ENCODE data around the gene KCNH1. TPM values are rescaled to one million over a fixed set of nuclear protein-coding genes. Genes with fewer than 3 reads are reported as not detected.
"Not testable (repeated sequence)": the region's sequence is repeated elsewhere in the genome, so short reads cannot be mapped to it uniquely, and the experiment has no call there.

The KCNH1 gene
- total RNA-seq, 1 experiment from 2014 or later = not detected

DNA sequence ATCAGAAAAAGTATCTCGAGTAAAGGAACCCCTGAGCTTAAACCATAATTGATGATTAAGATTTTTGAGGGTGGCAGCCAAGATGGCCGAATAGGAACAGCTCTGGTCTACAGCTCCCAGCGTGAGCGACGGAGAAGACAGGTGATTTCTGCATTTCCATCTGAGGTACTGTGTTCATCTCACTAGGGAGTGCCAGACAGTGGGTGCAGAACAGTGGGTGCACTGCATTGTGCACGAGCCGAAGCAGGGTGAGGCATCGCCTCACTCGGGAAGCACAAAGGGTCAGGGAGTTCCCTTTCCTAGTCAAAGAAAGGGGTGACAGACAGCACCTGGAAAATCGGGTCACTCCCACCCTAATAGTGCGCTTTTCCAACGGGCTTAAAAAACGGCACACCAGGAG, 138.0 kb downstream of the KCNH1 start:
- RAD21 ChIA-PET (ENCODE audit: low non-redundant PET in 1 of 2, low total read pairs in 2 of 2, uncharacterized antibody in 2 of 2, unreplicated experiment in 2 of 2); H3K4me1 ChIP-seq (ENCODE audit: control insufficient read depth in 1 of 2, insufficient read depth in 2 of 2, low read length in 2 of 2); H3K27ac ChIP-seq (ENCODE audit: low read depth, low read length); H3K4me2 ChIP-seq (ENCODE audit: low read length); H3K4me3 ChIP-seq (replicated peaks in 1 of 2; ENCODE audit: low read depth in 1 of 2, low read length in 2 of 2); H3K9me2 ChIP-seq (ENCODE audit: insufficient read depth); BruUV-seq (replicated peaks); H3K9me3 ChIP-seq (ENCODE audit: control insufficient read depth in 1 of 2, insufficient read depth in 1 of 2, low read depth in 1 of 2, low read length in 2 of 2); POLR2A ChIA-PET; DNase-seq (ENCODE audit: low read depth, low spot score); CTCF ChIA-PET; H4K20me1 ChIP-seq (ENCODE audit: insufficient read depth); intact Hi-C loops (cut with micrococcal nuclease); H3K79me2 ChIP-seq (ENCODE audit: insufficient read depth, low read length); H3K9ac ChIP-seq (ENCODE audit: low read length); H3K27me3 ChIP-seq (ENCODE audit: insufficient read depth, low read length); H3K36me3 ChIP-seq (ENCODE audit: control insufficient read depth in 1 of 2, insufficient read depth in 2 of 2, low read length in 2 of 2); ATAC-seq; H2AFZ ChIP-seq (ENCODE audit: low read depth, low read length, poor library complexity, severe bottlenecking): not testable (repeated sequence)

- no peak overlapping the region for H3K27ac ChIP-seq (ENCODE audit: low read depth, low read length)
- no peaks in the 10 kb centered on the region for H3K4me1 ChIP-seq (ENCODE audit: control insufficient read depth in 1 of 2, insufficient read depth in 2 of 2, low read length in 2 of 2)
- ChIA-PET POLR2A (no interaction called here), RAD21 (ENCODE audit: low non-redundant PET in 1 of 2, low total read pairs in 2 of 2, uncharacterized antibody in 2 of 2, unreplicated experiment in 2 of 2) (no interaction called here), CTCF (no interaction called here)
- H3K79me2 ChIP-seq (ENCODE audit: insufficient read depth, low read length) = no peaks in the 10 kb centered on the region
- intact Hi-C loops (cut with micrococcal nuclease) = no loop called here
- no peak overlapping the region for H3K9ac ChIP-seq (ENCODE audit: low read length)
- H3K4me3 ChIP-seq (replicated peaks in 1 of 2; ENCODE audit: low read depth in 1 of 2, low read length in 2 of 2) = no peak overlapping the region
- no peaks in the 10 kb centered on the region for H3K36me3 ChIP-seq (ENCODE audit: control insufficient read depth in 1 of 2, insufficient read depth in 2 of 2, low read length in 2 of 2)
- ATAC-seq (no peak), DNase-seq (ENCODE audit: low read depth, low spot score) (no peak)
- no peak overlapping the region for H3K4me2 ChIP-seq (ENCODE audit: low read length)
- H4K20me1 ChIP-seq (ENCODE audit: insufficient read depth) = no peaks in the 10 kb centered on the region
- peaks cover 20% of the 10 kb centered on the region; the same call in 1 of the 2 replicates for H3K27me3 ChIP-seq (ENCODE audit: insufficient read depth, low read length)
- no peaks in the 10 kb centered on the region for H3K9me3 ChIP-seq (ENCODE audit: control insufficient read depth in 1 of 2, insufficient read depth in 1 of 2, low read depth in 1 of 2, low read length in 2 of 2)
- no TSS peak for BruUV-seq (replicated peaks)
- H3K9me2 ChIP-seq (ENCODE audit: insufficient read depth) = no peaks in the 10 kb centered on the region
- H2AFZ ChIP-seq (ENCODE audit: low read depth, low read length, poor library complexity, severe bottlenecking) = no peak overlapping the region
- TF ChIP-seq RAD21 (IDR thresholded peaks at IDR 0.05; ENCODE audit: low read depth) (no peak), POLR2A (IDR thresholded peaks at IDR 0.05; ENCODE audit: borderline replicate concordance, extremely low read depth, insufficient read depth, insufficient read length) (no peak), EZH2 (IDR thresholded peaks at IDR 0.05) (no peak), ZNF274 (IDR thresholded peaks at IDR 0.05; ENCODE audit: low read depth, low read length) (no peak), CEBPB (IDR thresholded peaks at IDR 0.05; ENCODE audit: low read depth) (no peak), MAX (IDR thresholded peaks at IDR 0.05) (no peak), TCF7L2 (IDR thresholded peaks at IDR 0.05; ENCODE audit: borderline replicate concordance, extremely low read depth, insufficient read depth, insufficient read length) (no peak), EGR1 (IDR thresholded peaks at IDR 0.05; ENCODE audit: low read depth) (no peak), CBX3 (IDR thresholded peaks at IDR 0.05; ENCODE audit: low read depth) (no peak), JUND (IDR thresholded peaks at IDR 0.05) (no peak), SIN3A (IDR thresholded peaks at IDR 0.05; ENCODE audit: low read depth) (no peak), POLR2AphosphoS5 (IDR thresholded peaks at IDR 0.05; ENCODE audit: low read depth, low read length) (no peak), ZBTB33 (IDR thresholded peaks at IDR 0.05; ENCODE audit: extremely low read depth, insufficient replicate concordance, low read length) (no peak), SP1 (IDR thresholded peaks at IDR 0.05; ENCODE audit: low read depth) (no peak)
- TF ChIP-seq, protein P1, sequence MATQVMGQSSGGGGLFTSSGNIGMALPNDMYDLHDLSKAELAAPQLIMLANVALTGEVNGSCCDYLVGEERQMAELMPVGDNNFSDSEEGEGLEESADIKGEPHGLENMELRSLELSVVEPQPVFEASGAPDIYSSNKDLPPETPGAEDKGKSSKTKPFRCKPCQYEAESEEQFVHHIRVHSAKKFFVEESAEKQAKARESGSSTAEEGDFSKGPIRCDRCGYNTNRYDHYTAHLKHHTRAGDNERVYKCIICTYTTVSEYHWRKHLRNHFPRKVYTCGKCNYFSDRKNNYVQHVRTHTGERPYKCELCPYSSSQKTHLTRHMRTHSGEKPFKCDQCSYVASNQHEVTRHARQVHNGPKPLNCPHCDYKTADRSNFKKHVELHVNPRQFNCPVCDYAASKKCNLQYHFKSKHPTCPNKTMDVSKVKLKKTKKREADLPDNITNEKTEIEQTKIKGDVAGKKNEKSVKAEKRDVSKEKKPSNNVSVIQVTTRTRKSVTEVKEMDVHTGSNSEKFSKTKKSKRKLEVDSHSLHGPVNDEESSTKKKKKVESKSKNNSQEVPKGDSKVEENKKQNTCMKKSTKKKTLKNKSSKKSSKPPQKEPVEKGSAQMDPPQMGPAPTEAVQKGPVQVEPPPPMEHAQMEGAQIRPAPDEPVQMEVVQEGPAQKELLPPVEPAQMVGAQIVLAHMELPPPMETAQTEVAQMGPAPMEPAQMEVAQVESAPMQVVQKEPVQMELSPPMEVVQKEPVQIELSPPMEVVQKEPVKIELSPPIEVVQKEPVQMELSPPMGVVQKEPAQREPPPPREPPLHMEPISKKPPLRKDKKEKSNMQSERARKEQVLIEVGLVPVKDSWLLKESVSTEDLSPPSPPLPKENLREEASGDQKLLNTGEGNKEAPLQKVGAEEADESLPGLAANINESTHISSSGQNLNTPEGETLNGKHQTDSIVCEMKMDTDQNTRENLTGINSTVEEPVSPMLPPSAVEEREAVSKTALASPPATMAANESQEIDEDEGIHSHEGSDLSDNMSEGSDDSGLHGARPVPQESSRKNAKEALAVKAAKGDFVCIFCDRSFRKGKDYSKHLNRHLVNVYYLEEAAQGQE (IDR thresholded peaks at IDR 0.05; ENCODE audit: low read depth) = no peak
These were observed 141.1 kb downstream of the KCNH1 start for GRCh38 chr1:210992837-210993236.

Measured in HCT116 (cell line).